ENCODE results near the gene NEMP2.

NEMP2 gene

DNA sequence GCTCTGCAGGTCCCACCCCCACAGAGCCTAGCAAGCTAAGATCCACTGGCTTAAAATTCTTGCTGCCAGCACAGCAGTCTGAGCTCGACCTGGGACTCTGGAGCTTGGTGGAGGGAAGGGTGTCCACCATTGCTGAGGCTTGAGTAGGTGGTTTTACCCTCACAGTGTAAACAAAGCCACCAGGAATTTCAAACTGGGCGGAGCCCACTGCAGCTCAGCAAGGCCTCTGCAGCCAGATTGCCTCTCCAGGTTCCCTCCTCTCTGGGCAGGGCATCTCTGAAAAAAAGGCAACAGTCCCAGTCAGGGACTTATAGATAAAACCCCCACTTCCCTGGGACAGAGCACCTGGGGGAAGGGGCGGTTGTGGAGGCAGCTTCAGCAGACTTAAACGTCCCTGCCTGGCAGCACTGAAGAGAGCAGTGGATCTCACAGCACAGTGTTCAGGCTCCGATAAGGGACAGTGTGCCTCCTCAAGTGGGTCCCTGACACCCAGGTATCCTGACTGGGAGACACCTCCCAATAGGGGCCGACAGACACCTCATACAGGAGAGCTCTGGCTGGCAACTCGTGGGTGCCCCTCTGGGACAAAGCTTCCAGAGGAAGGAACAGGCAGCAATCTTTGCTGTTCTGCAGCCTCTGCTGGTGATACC lies 20.0 kb upstream of the NEMP2 start:
- no peak for DNase-seq
- H2AFZ ChIP-seq (ENCODE audit: low read length): no peak overlapping the region
- TF ChIP-seq, protein P1, sequence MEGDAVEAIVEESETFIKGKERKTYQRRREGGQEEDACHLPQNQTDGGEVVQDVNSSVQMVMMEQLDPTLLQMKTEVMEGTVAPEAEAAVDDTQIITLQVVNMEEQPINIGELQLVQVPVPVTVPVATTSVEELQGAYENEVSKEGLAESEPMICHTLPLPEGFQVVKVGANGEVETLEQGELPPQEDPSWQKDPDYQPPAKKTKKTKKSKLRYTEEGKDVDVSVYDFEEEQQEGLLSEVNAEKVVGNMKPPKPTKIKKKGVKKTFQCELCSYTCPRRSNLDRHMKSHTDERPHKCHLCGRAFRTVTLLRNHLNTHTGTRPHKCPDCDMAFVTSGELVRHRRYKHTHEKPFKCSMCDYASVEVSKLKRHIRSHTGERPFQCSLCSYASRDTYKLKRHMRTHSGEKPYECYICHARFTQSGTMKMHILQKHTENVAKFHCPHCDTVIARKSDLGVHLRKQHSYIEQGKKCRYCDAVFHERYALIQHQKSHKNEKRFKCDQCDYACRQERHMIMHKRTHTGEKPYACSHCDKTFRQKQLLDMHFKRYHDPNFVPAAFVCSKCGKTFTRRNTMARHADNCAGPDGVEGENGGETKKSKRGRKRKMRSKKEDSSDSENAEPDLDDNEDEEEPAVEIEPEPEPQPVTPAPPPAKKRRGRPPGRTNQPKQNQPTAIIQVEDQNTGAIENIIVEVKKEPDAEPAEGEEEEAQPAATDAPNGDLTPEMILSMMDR (IDR thresholded peaks at IDR 0.05; ENCODE audit: low read length): no peak
- TF ChIP-seq EZH2phosphoT487 (IDR thresholded peaks at IDR 0.05; ENCODE audit: low read length) (no peak), EZH2 (optimal IDR thresholded peaks at IDR 0.05; ENCODE audit: low read depth, low read length) (no peak)
- H3K4me1 ChIP-seq (ENCODE audit: low read length): no peaks in the 10 kb centered on the region
- H3K9me2 ChIP-seq (replicated peaks; ENCODE audit: insufficient read depth, low read length): no peaks in the 10 kb centered on the region
- H3K9me3 ChIP-seq (replicated peaks; ENCODE audit: insufficient read depth, low read length): no peaks in the 10 kb centered on the region
- no peaks in the 10 kb centered on the region for H3F3A ChIP-seq (ENCODE audit: insufficient read depth, low read length)
- no peaks in the 10 kb centered on the region for H4K20me1 ChIP-seq (ENCODE audit: insufficient read depth, low read length)
- no peaks in the 10 kb centered on the region for H3K27me3 ChIP-seq (replicated peaks; ENCODE audit: insufficient read depth, low read length)
- H3K4me3 ChIP-seq (ENCODE audit: low read length): no peak overlapping the region
- no peaks in the 10 kb centered on the region for H3K36me3 ChIP-seq (replicated peaks; ENCODE audit: insufficient read depth, low read length)
- no peaks in the 10 kb centered on the region for H3K79me2 ChIP-seq (ENCODE audit: low read length)
- no peak overlapping the region for H3K4me2 ChIP-seq (ENCODE audit: low read depth, low read length)
- no peak overlapping the region for H3K9ac ChIP-seq (ENCODE audit: low read length)
- no peak overlapping the region for H3K27ac ChIP-seq (ENCODE audit: low read length)

- Histone ChIP-seq H3K4me3 (ENCODE audit: low read length) (no peak overlapping the region), H3K9me2 (replicated peaks; ENCODE audit: insufficient read depth, low read length) (no peaks in the 10 kb centered on the region), H3K4me2 (ENCODE audit: low read depth, low read length) (no peak overlapping the region), H2AFZ (ENCODE audit: low read length) (no peak overlapping the region), H3K36me3 (replicated peaks; ENCODE audit: insufficient read depth, low read length) (no peaks in the 10 kb centered on the region), H3K27ac (ENCODE audit: low read length) (no peak overlapping the region), H4K20me1 (ENCODE audit: insufficient read depth, low read length) (no peaks in the 10 kb centered on the region), H3F3A (ENCODE audit: insufficient read depth, low read length) (no peaks in the 10 kb centered on the region), H3K4me1 (ENCODE audit: low read length) (no peaks in the 10 kb centered on the region), H3K9me3 (replicated peaks; ENCODE audit: insufficient read depth, low read length) (no peaks in the 10 kb centered on the region), H3K79me2 (ENCODE audit: low read length) (no peaks in the 10 kb centered on the region), H3K27me3 (replicated peaks; ENCODE audit: insufficient read depth, low read length) (no peaks in the 10 kb centered on the region), H3K9ac (ENCODE audit: low read length) (no peak overlapping the region)
- TF ChIP-seq EZH2phosphoT487 (IDR thresholded peaks at IDR 0.05; ENCODE audit: low read length) (no peak), EZH2 (optimal IDR thresholded peaks at IDR 0.05; ENCODE audit: low read depth, low read length) (no peak)
- TF ChIP-seq, protein P1 (IDR thresholded peaks at IDR 0.05; ENCODE audit: low read length): no peak
- DNase-seq: no peak
Observed at GRCh38 chr2:190553254-190553653, 18.7 kb upstream of the NEMP2 start.

DNA sequence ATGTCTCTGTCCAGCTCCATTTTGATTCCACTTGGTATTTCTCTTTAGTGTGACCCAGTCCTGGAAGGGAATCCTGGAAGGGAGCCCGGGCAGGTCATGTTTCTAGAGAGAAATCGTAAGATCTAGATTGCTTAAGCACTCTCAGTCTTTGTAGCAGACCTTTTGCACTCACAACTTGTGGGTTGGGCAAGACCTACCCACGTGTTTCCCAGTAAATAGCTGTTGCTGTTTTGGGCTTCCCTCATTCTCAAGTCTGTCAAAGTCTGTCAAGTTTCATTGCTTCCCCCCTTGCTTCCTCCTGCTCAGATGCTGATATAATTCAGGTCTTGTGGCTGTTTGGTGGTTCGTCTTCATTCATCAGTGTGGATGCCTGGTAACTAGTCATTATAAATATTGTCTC lies 17.4 kb upstream of the NEMP2 start:
- no peaks in the 10 kb centered on the region for H3K9me2 ChIP-seq (replicated peaks; ENCODE audit: insufficient read depth, low read length)
- no peaks in the 10 kb centered on the region for H3K27me3 ChIP-seq (replicated peaks; ENCODE audit: insufficient read depth, low read length)
- H3K4me2 ChIP-seq (ENCODE audit: low read depth, low read length): no peak overlapping the region
- no peaks in the 10 kb centered on the region for H3K4me1 ChIP-seq (ENCODE audit: low read length)
- no peaks in the 10 kb centered on the region for H4K20me1 ChIP-seq (ENCODE audit: insufficient read depth, low read length)
- H2AFZ ChIP-seq (ENCODE audit: low read length): no peak overlapping the region
- no peak for DNase-seq
- no peaks in the 10 kb centered on the region for H3K36me3 ChIP-seq (replicated peaks; ENCODE audit: insufficient read depth, low read length)
- no peaks in the 10 kb centered on the region for H3K79me2 ChIP-seq (ENCODE audit: low read length)
- H3K27ac ChIP-seq (ENCODE audit: low read length): no peak overlapping the region
- H3K9me3 ChIP-seq (replicated peaks; ENCODE audit: insufficient read depth, low read length): no peaks in the 10 kb centered on the region
- TF ChIP-seq, protein P1 (IDR thresholded peaks at IDR 0.05; ENCODE audit: low read length): no peak
- TF ChIP-seq EZH2 (optimal IDR thresholded peaks at IDR 0.05; ENCODE audit: low read depth, low read length): no peak
- H3K9ac ChIP-seq (ENCODE audit: low read length): no peak overlapping the region
- H3K4me3 ChIP-seq (ENCODE audit: low read length): no peak overlapping the region
- no peaks in the 10 kb centered on the region for H3F3A ChIP-seq (ENCODE audit: insufficient read depth, low read length)
